Mesothelial cell of epicardium (in vitro differentiated cells): ENCODE measurements around the gene PREX1. TPM values are rescaled to one million over a fixed set of nuclear protein-coding genes. Genes with fewer than 3 reads are reported as not detected.

Source experiments
- DNase-seq, 2 experiments: peaks; one replicate each; pipeline ENCODE4 v3.0.0; 2021; ENCODE audit warnings: low spot score in 2 of 2; ENCODE audit not compliant: unreplicated experiment in 2 of 2
- H3K27ac Mint-ChIP-seq: 2 replicates; pipeline ENCODE4 v1.8.0; 2021; ENCODE audit warnings: mixed read lengths
- H3K27me3 Mint-ChIP-seq: 2 replicates; pipeline ENCODE4 v1.8.0; 2021; ENCODE audit warnings: low read depth, mixed read lengths
- H3K36me3 Mint-ChIP-seq: 2 replicates; pipeline ENCODE4 v1.8.0; 2021; ENCODE audit warnings: mixed read lengths
- H3K4me1 Mint-ChIP-seq: 2 replicates; pipeline ENCODE4 v1.8.0; 2021; ENCODE audit warnings: mixed read lengths
- H3K4me3 Mint-ChIP-seq: 2 replicates; pipeline ENCODE4 v1.8.0; 2021; ENCODE audit warnings: mild to moderate bottlenecking, moderate library complexity, mixed read lengths
- H3K9me3 Mint-ChIP-seq: 2 replicates; pipeline ENCODE4 v1.8.0; 2021; ENCODE audit warnings: mixed read lengths
- CTCF ChIP-seq: fragments of 200-600 bp; sonication (generic); IDR thresholded peaks from one replicate; pipeline ENCODE4 v1.5.0; 2021; ENCODE audit warnings: antibody characterized with exemption; ENCODE audit not compliant: unreplicated experiment
- total RNA-seq: library from RNA; stranded (reverse); gene quantifications from 3 replicates; pipeline ENCODE4 v1.2.1, GENCODE V29; 2021

PREX1 gene
- total RNA-seq, 1 donor from 2014 or later = 8.3 TPM

GRCh38 chr20:48724891-48725554 is 102.8 kb downstream of the PREX1 start:
- no peaks in the 10 kb centered on the region for H3K4me1 Mint-ChIP-seq
- no peak overlapping the region for H3K4me3 Mint-ChIP-seq
- no peak overlapping the region for H3K27ac Mint-ChIP-seq
- H3K9me3 Mint-ChIP-seq = no peaks in the 10 kb centered on the region
- DNase-seq = no peak
- TF ChIP-seq CTCF = no peak
- H3K36me3 Mint-ChIP-seq = no peaks in the 10 kb centered on the region
- no peaks in the 10 kb centered on the region for H3K27me3 Mint-ChIP-seq

DNA sequence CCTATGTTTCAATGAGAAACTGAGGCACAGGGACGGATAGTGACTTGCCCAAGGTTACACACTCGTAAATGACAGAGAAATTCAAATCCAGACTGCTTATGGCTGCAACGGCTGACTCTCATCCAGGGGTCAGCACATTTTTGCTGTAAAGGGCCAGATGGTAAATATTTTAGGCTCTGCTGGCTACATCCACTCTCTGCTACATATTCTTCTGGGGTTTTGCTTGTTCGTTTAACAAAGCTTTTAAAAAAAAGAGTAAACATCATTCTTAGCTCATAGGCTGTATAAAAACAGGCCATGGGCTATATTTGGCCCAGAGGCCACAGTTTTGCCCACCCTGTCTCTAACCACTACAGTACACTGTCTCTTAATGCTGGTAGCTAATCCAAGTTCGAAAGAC is 103.4 kb downstream of the PREX1 start:
- no peaks in the 10 kb centered on the region for H3K9me3 Mint-ChIP-seq
- TF ChIP-seq CTCF = no peak
- no peak overlapping the region for H3K27ac Mint-ChIP-seq
- H3K4me3 Mint-ChIP-seq = no peak overlapping the region
- no peak for DNase-seq
- peaks cover 1% of the 10 kb centered on the region for H3K27me3 Mint-ChIP-seq
- no peaks in the 10 kb centered on the region for H3K4me1 Mint-ChIP-seq
- H3K36me3 Mint-ChIP-seq = no peaks in the 10 kb centered on the region

DNA sequence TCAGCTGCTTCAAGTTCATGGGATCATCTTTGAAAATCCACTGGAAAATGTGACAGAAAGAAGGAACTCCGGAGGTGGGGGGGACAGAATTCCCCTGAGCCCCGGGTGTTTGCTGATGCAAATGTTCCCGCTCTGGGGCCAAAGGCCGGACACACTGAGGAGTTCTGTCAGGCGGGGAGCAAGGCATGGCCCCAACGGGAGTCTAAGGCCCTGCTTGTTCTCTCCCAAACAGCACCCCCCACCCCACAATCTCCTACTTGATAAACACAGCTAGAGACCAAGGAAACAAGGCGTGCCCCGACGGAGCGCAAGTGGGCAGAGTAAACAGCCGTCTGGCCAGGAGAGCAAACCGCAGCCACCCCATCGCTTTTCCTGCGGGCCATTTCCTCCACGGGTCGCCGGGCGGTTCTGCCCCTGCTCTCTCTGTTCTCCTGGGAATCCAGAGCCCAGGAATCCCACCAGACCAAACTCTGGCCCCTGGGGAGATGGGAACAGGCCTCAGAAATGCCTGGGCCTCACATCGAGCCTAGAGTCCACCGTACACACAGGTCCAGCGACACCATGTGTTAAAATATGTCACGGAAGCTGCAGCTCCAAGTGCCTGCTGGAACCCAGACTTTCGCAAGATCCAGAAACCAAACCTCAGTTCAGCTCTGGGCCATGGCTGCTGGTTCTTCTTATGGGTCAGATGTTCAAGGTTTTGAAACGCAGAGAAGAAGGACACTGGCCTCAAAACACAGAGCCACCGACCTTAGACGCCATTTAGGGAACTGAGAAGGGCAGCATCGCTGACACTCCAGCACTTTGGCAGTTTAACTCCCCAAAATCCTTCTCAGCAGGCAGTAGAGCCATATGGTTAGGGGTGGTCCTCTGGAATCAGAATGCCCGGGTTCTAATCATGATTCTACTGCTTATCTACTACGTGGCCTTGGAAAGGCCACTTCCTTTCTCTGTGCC is 104.2 kb downstream of the PREX1 start:
- Mint-ChIP-seq H3K27ac (no peak overlapping the region), H3K27me3 (peaks cover 4% of the 10 kb centered on the region), H3K4me3 (no peak overlapping the region), H3K36me3 (no peaks in the 10 kb centered on the region), H3K4me1 (no peaks in the 10 kb centered on the region), H3K9me3 (no peaks in the 10 kb centered on the region)
- no peak for TF ChIP-seq CTCF
- no peak for DNase-seq

DNA sequence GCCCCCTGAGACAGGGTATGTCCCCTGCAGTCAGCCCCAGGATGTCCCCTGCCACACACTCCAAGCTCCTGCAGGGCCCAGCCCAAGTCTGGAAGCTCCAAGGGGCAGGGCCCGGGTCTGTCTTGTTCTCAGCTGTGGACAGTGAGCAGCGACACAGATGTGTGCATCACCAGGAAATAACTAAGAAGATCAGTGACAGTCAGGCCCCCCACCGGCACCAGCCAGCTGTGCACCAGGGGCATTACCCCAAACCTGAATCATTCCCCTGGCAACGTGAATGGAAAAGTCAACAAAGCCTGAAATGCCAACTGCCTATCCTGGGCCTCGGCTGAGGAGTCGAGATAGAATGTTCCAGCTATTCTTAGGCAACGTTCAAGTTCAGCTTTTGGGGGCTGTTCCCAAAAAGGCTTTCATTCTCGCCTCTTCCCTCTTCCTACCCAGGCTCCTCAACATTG is 105.0 kb downstream of the PREX1 start:
- H3K4me1 Mint-ChIP-seq = no peaks in the 10 kb centered on the region
- no peaks in the 10 kb centered on the region for H3K36me3 Mint-ChIP-seq
- DNase-seq = no peak
- H3K9me3 Mint-ChIP-seq = no peaks in the 10 kb centered on the region
- H3K27ac Mint-ChIP-seq = no peak overlapping the region
- H3K4me3 Mint-ChIP-seq = no peak overlapping the region
- no peak for TF ChIP-seq CTCF
- H3K27me3 Mint-ChIP-seq = peaks cover 4% of the 10 kb centered on the region

- H3K4me1 Mint-ChIP-seq = no peaks in the 10 kb centered on the region
- TF ChIP-seq CTCF = no peak
- no peaks in the 10 kb centered on the region for H3K9me3 Mint-ChIP-seq
- H3K36me3 Mint-ChIP-seq = no peaks in the 10 kb centered on the region
- no peak overlapping the region for H3K27ac Mint-ChIP-seq
- H3K4me3 Mint-ChIP-seq = no peak overlapping the region
- H3K27me3 Mint-ChIP-seq = peaks cover 4% of the 10 kb centered on the region
- DNase-seq = no peak
Measured at GRCh38 chr20:48722002-48722731, 105.6 kb downstream of the PREX1 start.
